ENCODE results near the gene PILRB. TPM values are rescaled to one million over a fixed set of nuclear protein-coding genes. Genes with fewer than 3 reads are reported as not detected.

The PILRB gene
- total RNA-seq, 1 experiment from 2014 or later: 50.1 TPM

DNA sequence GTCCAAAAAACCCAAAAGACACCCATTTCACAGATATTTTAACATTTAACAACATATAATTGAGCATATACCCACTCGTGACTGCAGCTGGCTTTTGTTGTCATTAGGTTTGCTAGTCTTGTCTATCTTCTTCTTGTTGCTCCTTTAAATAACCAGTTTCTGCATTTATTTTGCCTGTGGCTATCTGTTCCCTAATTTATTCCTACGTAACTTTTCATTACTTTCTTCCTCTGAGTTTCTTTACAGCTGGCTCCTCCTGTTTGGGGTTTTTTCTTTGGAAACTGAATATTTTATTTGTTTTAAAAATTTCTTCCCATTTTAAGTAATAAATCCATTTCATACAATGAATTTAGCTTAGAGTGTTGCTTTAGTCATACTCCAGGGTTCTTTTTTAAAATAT lies 29.8 kb downstream of the PILRB start:
- no peak overlapping the region for H3K4ac ChIP-seq (ENCODE audit: low read depth, low read length)
- no peak overlapping the region for H2BK5ac ChIP-seq (ENCODE audit: insufficient read length, low read length)
- no peaks in the 10 kb centered on the region for H3K27me3 ChIP-seq (ENCODE audit: insufficient read depth, low read length)
- TF ChIP-seq, protein P1, sequence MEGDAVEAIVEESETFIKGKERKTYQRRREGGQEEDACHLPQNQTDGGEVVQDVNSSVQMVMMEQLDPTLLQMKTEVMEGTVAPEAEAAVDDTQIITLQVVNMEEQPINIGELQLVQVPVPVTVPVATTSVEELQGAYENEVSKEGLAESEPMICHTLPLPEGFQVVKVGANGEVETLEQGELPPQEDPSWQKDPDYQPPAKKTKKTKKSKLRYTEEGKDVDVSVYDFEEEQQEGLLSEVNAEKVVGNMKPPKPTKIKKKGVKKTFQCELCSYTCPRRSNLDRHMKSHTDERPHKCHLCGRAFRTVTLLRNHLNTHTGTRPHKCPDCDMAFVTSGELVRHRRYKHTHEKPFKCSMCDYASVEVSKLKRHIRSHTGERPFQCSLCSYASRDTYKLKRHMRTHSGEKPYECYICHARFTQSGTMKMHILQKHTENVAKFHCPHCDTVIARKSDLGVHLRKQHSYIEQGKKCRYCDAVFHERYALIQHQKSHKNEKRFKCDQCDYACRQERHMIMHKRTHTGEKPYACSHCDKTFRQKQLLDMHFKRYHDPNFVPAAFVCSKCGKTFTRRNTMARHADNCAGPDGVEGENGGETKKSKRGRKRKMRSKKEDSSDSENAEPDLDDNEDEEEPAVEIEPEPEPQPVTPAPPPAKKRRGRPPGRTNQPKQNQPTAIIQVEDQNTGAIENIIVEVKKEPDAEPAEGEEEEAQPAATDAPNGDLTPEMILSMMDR (conservative IDR thresholded peaks at IDR 0.05): no peak
- no peak overlapping the region for H4K91ac ChIP-seq (ENCODE audit: insufficient read length, low read depth, low read length)
- H3K27ac ChIP-seq (ENCODE audit: insufficient read length, low read depth, low read length): no peak overlapping the region
- H3K9ac ChIP-seq (ENCODE audit: extremely low read depth, insufficient read length, low read length): no peak overlapping the region
- H3K56ac ChIP-seq (ENCODE audit: insufficient read length, low read depth, low read length): no peak overlapping the region
- no peaks in the 10 kb centered on the region for H3K79me2 ChIP-seq (ENCODE audit: insufficient read depth, low read length)
- no peak overlapping the region for H3K23ac ChIP-seq (ENCODE audit: insufficient read length, low read depth, low read length)
- no peak overlapping the region for H2AFZ ChIP-seq (ENCODE audit: low read length)
- no peak overlapping the region for H2BK12ac ChIP-seq (ENCODE audit: insufficient read length, low read depth, low read length)
- no peak overlapping the region for H3T11ph ChIP-seq (ENCODE audit: low read length)
- H3K79me1 ChIP-seq (ENCODE audit: insufficient read depth, low read depth, low read length, poor library complexity, severe bottlenecking): no peaks in the 10 kb centered on the region
- H3K9me3 ChIP-seq (ENCODE audit: control insufficient read depth, low read depth, low read length): no peaks in the 10 kb centered on the region
- no CpG with 5 or more reads among the region's 2 CpGs for WGBS (ENCODE audit: extremely low coverage, insufficient read length, low lambda C conversion rate)
- no peak overlapping the region for H2BK20ac ChIP-seq (ENCODE audit: low read depth, low read length, poor library complexity, severe bottlenecking)
- Mint-ChIP-seq H3K27ac (no peak overlapping the region), H3K4me3 (no peak overlapping the region), H3K27me3 (ENCODE audit: low read depth) (peaks cover 24% of the 10 kb centered on the region), H3K4me1 (peaks cover 9 to 16% of the 10 kb centered on the region in 2 experiments), H3K36me3 (ENCODE audit: insufficient read depth in 1 of 3, low read depth in 3 of 3) (no peaks in the 10 kb centered on the region), H3K9me3 (no peaks in the 10 kb centered on the region)
- H2BK120ac ChIP-seq (ENCODE audit: low read depth, low read length, poor library complexity, severe bottlenecking): no peak overlapping the region
- no peaks in the 10 kb centered on the region for H3K23me2 ChIP-seq (ENCODE audit: insufficient read length, low read depth, low read length, poor library complexity, severe bottlenecking)
- no peak overlapping the region for H4K8ac ChIP-seq (replicated peaks; ENCODE audit: insufficient read length, low read depth, low read length)
- no peak overlapping the region for H3K18ac ChIP-seq (ENCODE audit: insufficient read length, low read depth, low read length)
- no peak overlapping the region for H3K4me2 ChIP-seq (ENCODE audit: insufficient read depth, insufficient read length, low read length)
- H2BK15ac ChIP-seq (ENCODE audit: low read depth, low read length): no peak overlapping the region
- H4K5ac ChIP-seq (ENCODE audit: insufficient read length, low read depth, low read length): no peak overlapping the region
- H3K4me1 ChIP-seq (ENCODE audit: insufficient read depth, low read length): no peaks in the 10 kb centered on the region
- DNase-seq: no peak
- H4K20me1 ChIP-seq (ENCODE audit: control insufficient read depth, insufficient read depth, insufficient read length): no peaks in the 10 kb centered on the region
- H3K14ac ChIP-seq (ENCODE audit: insufficient read depth, low read length): no peak overlapping the region
- H2AK5ac ChIP-seq (ENCODE audit: insufficient read length, low read length): no peak overlapping the region

All from H9 (cell line).